Right atrium auricular region (tissue), 2 donors: ENCODE data around the gene PNLIPRP1. TPM values are rescaled to one million over a fixed set of nuclear protein-coding genes. Genes with fewer than 3 reads are reported as not detected.

Source experiments
- DNase-seq: peaks from one replicate; pipeline ENCODE4 v3.0.0-alpha.2; 2019; ENCODE audit warnings: low spot score
- H3K27ac ChIP-seq, 2 donors: fragments of 200-600 bp; sonication (generic); 1 replicate in 1 of 2; 2 replicates in 1 of 2; pipeline ENCODE4 v1.5.1; 2016 to 2019
- H3K27me3 ChIP-seq, 2 donors: fragments of 200-600 bp; sonication (generic); one replicate each; pipeline versions ENCODE4 v1.5.1 to v1.6.0; 2017 to 2019
- H3K36me3 ChIP-seq: fragments of 200-600 bp; sonication (generic); one replicate; pipeline ENCODE4 v1.5.1; 2016
- H3K4me1 ChIP-seq, 2 donors: fragments of 200-600 bp; sonication (generic); one replicate each; pipeline versions ENCODE4 v1.5.1 to v1.6.0; 2017 to 2019
- H3K4me3 ChIP-seq, 2 donors: fragments of 200-600 bp; sonication (generic); 1 replicate in 1 of 2; 2 replicates in 1 of 2; pipeline ENCODE4 v1.5.1; 2017 to 2019; ENCODE audit warnings: mild to moderate bottlenecking in 1 of 2, moderate library complexity in 1 of 2
- H3K9me3 ChIP-seq, 2 donors: fragments of 200-600 bp; sonication (generic); one replicate each; pipeline ENCODE4 v1.5.1; 2019
- CTCF ChIP-seq, 2 donors: fragments of 200-600 bp; sonication (generic); IDR thresholded peaks; one replicate each; pipeline ENCODE4 v1.5.1; 2019; ENCODE audit warnings: antibody characterized with exemption in 2 of 2
- total RNA-seq, 2 donors: library from RNA; depleted of rRNA; stranded (reverse); fragments of >200 nt; gene quantifications; one replicate each; pipeline ENCODE4 v1.1.0, GENCODE V29; 2016

The PNLIPRP1 gene
- total RNA-seq, 2 donors from 2014 or later = not detected

- peak; percentile 53 for DNase-seq
- H3K36me3 ChIP-seq = no peaks in the 10 kb centered on the region
- no peak within 1 kb of the TSS for H3K27ac ChIP-seq
- no peaks in the 10 kb centered on the region for H3K9me3 ChIP-seq
- H3K27me3 ChIP-seq = no peaks in the 10 kb centered on the region
- TF ChIP-seq CTCF (IDR thresholded peaks at IDR 0.05) = no peak
- H3K4me3 ChIP-seq = no peak within 1 kb of the TSS
- H3K4me1 ChIP-seq = no peaks in the 10 kb centered on the region
These were observed 30.0 kb downstream of the PNLIPRP1 start, which contains the start of gene PNLIPRP2 for GRCh38 chr10:116620423-116621400. PNLIPRP2 (plus strand) TSS chr10:116620953.

- no peaks in the 10 kb centered on the region for H3K9me3 ChIP-seq
- H3K27ac ChIP-seq = no peak overlapping the region
- no peaks in the 10 kb centered on the region for H3K27me3 ChIP-seq
- no peak overlapping the region for H3K4me3 ChIP-seq
- H3K4me1 ChIP-seq = no peaks in the 10 kb centered on the region
- no peak for DNase-seq
- no peak for TF ChIP-seq CTCF (IDR thresholded peaks at IDR 0.05)
- H3K36me3 ChIP-seq = no peaks in the 10 kb centered on the region
These were observed 30.7 kb downstream of the PNLIPRP1 start for GRCh38 chr10:116621476-116621875.

- H3K27me3 ChIP-seq = no peaks in the 10 kb centered on the region
- H3K27ac ChIP-seq = no peak overlapping the region
- DNase-seq = peak; percentile 16
These were observed 31.3 kb downstream of the PNLIPRP1 start for GRCh38 chr10:116621934-116622655.

GRCh38 chr10:116625845-116626244, 35.1 kb downstream of the PNLIPRP1 start:
- no peaks in the 10 kb centered on the region for H3K27me3 ChIP-seq
- no peaks in the 10 kb centered on the region for H3K9me3 ChIP-seq
- H3K27ac ChIP-seq = no peak overlapping the region
- TF ChIP-seq CTCF (IDR thresholded peaks at IDR 0.05) = no peak
- no peaks in the 10 kb centered on the region for H3K36me3 ChIP-seq
- DNase-seq = no peak
- H3K4me3 ChIP-seq = no peak overlapping the region
- H3K4me1 ChIP-seq = no peaks in the 10 kb centered on the region

More at GRCh38 chr10:116621934-116622655, 31.3 kb downstream of the PNLIPRP1 start:
- TF ChIP-seq CTCF (IDR thresholded peaks at IDR 0.05) = no peak
- H3K4me1 ChIP-seq = no peaks in the 10 kb centered on the region
- H3K4me3 ChIP-seq = no peak overlapping the region
- H3K9me3 ChIP-seq = no peaks in the 10 kb centered on the region
- H3K36me3 ChIP-seq = no peaks in the 10 kb centered on the region

- no peak overlapping the region for H3K27ac ChIP-seq
- H3K27me3 ChIP-seq = no peaks in the 10 kb centered on the region
- H3K4me1 ChIP-seq = no peaks in the 10 kb centered on the region
- DNase-seq = peak; percentile 13
- no peaks in the 10 kb centered on the region for H3K36me3 ChIP-seq
- H3K4me3 ChIP-seq = no peak overlapping the region
- no peaks in the 10 kb centered on the region for H3K9me3 ChIP-seq
- no peak for TF ChIP-seq CTCF (IDR thresholded peaks at IDR 0.05)
These were observed 36.1 kb downstream of the PNLIPRP1 start for GRCh38 chr10:116626815-116627214.
